Activated CD4-positive, alpha-beta T cell treated with anti-CD3 and anti-CD28 coated beads, Interleukin-2, amount 50 U/mL, for 1 hour (primary cell): ENCODE measurements around the gene ZFP36.

Experiments
- DNase-seq: peaks from one replicate; pipeline ENCODE4 v3.0.0-alpha.2; 2020

ZFP36 gene

DNA sequence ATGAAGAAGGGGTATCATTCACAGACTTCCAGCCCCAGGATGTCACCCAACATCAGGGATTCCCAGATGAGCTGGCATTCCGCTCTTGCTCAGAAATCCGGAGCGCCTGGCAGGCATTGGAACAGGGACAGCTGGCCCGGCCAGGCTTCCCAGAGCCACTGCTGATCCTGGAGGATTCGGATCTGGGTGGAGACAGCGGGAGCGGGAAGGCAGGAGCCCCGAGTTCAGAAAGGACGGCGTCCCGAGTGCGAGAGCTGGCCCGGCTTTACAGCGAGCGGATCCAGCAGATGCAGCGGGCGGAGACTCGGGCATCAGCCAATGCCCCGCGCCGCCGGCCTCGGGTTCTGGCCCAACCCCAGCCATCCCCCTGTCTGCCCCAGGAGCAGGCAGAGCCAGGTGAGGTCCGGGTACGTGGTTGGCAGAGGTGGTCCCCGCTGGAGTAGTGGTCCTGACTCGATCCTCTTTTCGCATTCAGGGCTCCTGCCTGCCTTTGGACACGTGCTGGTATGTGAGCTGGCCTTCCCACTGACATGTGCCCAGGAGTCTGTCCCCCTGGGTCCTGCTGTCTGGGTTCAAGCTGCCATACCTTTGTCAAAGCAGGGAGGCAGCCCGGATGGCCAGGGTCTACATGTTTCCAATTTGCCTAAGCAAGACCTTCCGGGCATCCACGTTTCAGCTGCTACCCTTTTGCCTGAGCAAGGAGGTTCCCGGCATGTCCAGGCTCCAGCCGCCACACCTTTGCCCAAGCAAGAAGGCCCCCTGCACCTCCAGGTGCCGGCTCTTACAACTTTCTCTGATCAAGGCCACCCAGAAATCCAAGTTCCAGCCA lies 16.8 kb downstream of the ZFP36 start:
- no peak for DNase-seq

DNA sequence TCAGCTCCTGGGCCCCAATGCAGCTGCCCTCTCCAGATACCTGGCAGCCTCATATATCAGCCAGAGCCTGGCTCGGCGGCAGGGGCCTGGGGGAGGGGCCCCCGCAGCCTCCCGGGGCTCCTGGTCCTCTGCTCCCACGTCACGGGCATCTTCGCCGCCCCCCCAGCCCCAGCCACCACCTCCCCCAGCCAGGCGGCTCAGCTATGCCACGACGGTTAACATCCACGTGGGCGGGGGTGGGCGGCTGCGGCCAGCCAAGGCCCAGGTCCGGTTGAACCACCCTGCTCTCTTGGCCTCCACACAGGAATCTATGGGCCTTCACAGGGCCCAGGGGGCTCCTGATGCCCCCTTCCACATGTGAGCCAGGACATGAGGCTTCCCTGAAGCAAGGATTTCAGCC lies 18.3 kb downstream of the ZFP36 start:
- no peak for DNase-seq

DNA sequence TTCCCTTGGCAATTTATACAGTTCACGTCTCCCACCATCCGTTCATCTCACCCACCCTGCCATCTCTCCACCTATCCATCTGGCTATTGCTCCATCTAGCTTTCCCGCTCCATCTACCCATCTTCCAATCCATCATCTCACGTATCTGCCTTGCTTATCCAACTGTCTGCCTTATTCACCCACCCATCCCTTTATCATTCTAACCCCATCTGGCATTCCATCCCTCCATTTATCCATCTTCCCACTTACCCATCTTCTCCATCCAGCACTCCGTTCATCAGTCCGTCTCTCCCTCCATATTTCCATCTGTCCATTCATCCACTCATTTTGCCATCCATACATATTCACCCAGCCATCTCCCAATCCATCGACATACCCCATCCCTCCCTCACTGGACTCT lies 19.1 kb downstream of the ZFP36 start:
- DNase-seq, result no peak

DNA sequence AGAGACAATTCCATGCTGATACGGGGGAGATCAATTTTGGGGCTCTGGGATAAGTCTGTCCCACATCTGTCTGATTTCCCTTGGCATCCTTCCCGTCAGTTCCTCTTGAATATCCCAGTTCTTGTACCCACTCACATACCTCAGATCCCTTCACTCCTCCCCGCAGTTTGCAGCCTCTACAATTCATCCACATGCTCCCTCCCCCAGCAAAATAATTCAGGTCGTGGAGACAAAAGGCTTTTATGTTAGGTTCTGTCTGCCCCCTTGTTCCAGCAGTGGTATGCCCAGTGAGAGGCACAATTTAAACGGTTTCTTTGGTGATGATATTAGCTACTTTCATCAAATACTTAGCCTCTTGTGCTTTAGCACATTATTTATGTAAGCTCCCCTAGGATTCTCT lies 19.5 kb downstream of the ZFP36 start:
- no peak for DNase-seq

GRCh38 chr19:39427707-39428106 lies 21.1 kb downstream of the ZFP36 start:
- DNase-seq, result no peak

DNA sequence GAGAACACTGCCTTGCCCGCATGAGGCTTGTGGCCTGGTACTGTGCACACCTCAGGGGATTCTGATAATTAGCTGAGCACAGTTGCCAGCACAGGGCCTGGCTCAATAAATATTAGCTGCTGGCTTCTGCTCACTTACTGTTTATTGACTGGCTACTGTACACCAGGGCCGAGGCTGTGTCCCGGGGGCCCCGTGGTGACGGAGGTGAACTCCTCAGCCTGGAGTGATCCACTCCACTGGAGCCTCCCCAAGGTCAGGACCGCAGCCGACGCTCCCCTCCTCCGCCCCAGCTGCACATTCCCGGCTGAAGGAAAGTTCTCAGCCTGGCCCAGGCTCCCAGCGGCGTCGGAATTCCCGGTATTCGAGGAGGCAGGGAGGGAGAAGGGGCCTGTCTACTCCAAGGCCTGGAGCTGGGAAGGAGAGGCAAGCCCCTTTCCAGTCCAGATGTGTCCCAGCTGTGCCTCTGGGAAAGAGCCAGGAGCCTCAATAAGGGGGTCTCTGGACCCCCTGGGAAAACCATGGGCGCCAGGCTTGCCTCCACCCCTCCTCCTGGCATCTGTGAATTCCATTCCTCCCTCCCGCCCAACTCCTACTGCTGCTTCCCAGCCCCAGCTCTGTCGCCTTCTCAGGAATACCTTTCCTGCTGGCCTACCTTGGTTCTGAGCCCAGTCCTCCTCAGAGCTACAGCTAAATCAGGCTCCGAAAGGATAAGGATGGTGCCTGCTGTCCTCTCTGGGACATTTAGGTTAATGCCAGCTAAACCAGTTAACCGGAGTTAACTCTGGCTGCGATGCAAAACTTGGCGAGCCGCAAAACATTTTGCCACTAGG lies 21.9 kb downstream of the ZFP36 start:
- no peak for DNase-seq

GRCh38 chr19:39430675-39431593 lies 24.3 kb downstream of the ZFP36 start:
- peak; percentile 68 for DNase-seq

DNA sequence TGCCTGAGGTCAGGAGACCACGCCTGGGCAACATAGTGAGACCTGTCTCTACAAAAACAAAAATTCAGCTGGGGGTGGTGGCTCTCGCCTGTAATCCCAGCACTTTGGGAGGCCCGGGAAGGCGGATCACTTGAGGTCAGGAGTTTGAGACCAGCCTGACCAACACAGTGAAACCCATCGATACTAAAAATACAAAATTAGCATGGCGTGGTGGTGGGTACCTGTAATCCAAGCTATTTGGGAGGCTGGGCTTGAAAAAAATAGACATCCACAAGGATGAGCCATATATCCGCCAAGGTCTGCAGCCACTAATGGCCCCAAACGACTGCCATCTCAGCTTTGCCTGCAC lies 26.0 kb downstream of the ZFP36 start:
- no peak for DNase-seq

- no peak for DNase-seq
These were observed 26.9 kb downstream of the ZFP36 start for GRCh38 chr19:39433480-39434079.

GRCh38 chr19:39434123-39435076 lies 27.8 kb downstream of the ZFP36 start:
- no peak for DNase-seq

DNA sequence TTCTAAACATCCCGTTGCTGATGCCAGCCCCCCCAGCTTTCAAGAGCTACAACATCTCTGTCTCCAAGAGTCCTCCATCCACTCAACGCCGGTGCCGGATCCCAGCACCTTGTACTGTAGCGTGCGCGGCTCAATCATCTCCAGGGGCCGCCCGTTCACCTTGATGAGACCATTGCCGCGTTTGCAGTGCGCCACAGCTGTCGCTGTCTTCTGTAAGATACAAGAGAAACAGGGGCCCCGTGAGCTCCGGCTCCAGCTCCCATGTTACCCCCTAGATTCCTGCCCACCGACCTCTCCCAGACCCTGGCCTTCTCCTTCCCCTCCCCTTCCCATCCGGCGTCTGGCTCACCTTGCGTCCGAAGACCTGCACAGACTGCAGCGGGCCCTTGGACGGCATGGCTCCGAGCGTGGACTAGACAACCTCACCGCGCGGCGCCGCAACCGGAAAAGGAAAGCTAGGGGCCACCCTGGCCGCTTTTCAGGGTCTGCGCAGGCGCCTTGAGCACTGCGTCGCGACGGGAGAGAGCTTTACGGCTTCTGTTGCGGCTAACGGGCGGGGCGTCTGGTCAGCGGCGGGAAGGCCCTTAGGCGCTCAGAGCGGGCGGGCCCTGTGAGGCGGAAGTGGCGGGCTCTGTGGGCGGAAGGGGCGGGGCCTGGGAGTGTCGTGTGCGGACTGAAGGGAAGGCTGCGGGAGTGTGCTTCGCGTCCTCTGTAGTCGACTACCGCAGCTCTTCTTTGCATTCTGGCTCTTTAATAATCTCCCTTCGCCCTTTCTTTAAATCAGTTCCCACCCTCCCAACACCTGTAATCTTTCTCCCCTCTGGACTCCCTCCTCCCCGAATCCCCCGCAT lies 29.1 kb downstream of the ZFP36 start, which contains the start of gene RPS16:
Gene RPS16, minus strand, starts transcription at position 451 of the 851 bp plus-strand sequence. Its CDS starts 54 bp downstream, at position 397.
- DNase-seq, result peak; percentile 99

GRCh38 chr19:39436350-39436716 lies 29.7 kb downstream of the ZFP36 start:
- DNase-seq, result no peak

GRCh38 chr19:39438270-39438934 lies 31.8 kb downstream of the ZFP36 start:
- DNase-seq, result no peak

DNA sequence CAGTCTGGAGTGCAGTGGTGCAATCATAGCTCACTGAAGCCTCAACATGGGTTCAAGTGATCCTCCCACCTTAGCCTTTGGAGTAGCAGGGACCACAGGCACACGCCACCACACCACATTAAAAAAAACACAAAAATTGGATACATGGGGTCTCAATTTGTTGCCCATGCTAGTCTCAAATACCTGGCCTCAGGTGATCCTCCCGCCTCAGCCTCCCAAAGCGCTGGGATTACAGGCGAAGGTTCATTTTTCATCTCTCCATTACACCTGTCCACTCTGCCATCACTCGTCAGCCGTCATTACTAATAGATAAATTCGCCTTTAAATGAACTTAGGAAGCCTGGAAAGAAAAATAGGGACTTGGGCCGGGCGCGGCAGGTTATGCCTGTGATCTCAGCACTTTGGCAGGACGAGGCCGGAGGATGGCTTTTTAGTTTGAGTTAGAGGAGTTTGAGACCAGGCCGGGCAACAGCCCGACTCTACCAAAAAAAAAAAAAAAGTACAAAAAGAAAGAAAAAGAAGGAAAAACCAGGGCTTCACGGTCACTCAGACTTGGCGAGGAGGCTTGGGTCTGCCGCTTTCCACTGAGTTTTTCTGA lies 38.0 kb downstream of the ZFP36 start:
- DNase-seq, result no peak

- peak; percentile 97 for DNase-seq
These were observed 38.8 kb downstream of the ZFP36 start, which contains the start of gene SUPT5H for GRCh38 chr19:39445196-39446111. Gene SUPT5H, plus strand, starts transcription at chr19:39445582. Its CDS starts 309 bp downstream, at chr19:39445891.

DNA sequence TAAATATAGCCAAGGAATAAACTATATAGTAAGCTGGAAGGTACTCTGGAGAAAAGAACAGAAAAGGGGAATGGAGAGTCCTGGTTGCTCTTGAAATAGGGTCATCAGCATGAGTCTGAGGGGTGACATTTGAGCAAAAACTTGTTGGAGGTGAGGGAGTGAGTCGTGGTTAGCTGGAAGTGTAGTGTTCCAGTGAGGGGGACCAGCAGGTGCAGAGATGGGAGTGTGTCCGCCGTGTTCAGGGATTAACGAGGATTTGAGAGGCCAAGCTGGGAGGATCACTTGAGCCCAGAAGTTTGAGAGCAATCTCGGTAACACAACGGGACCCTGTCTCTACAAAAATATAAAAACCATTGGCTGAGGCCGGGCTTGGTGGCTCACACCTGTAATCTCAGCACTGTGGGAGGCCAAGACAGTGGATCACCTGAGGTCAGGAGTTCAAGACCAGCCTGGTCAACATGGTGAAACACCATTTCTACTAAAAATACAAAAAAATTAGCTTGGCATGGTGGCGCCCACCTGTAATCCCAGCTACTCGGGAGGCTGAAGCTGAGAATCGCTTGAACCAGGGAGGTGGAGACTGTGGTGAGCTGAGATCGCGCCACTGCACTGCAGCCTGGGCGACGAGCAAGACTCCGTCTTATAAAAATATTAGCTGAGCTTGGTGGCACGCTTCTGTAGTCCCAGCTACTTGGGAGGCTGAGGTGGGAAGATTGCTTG lies 39.9 kb downstream of the ZFP36 start:
- DNase-seq, result no peak

DNA sequence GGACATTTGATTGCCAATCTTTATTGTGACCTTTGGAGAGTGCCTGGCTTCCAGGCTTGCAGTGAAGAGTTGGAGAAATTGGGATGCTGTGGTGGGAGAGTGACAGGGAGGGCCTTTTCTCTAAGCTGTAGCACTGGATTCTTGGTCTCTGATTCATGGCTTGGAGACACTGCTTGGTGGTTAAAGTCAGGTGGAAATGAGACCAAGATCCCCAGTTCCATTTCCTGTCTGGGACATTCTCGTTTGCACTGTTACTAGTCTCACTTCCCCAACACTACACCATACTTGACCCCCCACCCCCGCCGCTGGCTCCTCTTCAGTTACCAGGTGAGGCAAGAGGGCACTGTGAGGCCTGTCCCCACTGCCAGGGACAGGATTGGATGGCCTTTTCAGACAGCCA lies 41.6 kb downstream of the ZFP36 start:
- no peak for DNase-seq
